SK-N-SH (cell line): ENCODE results near the gene KIZ. TPM values are rescaled to one million over a fixed set of nuclear protein-coding genes. Genes with fewer than 3 reads are reported as not detected.

ENCODE experiments used
- CTCF ChIA-PET: fragments of 300-600, 350-600 bp; formaldehyde crosslinking; extraction: SDS; loops from one replicate; lab custom pipeline; 2021; lab: Yijun Ruan, JAX
- POLR2A ChIA-PET: fragments of 350-600 bp; sonication (Branson Sonifier 250); formaldehyde crosslinking; extraction: SDS; loops from one replicate; lab custom pipeline; 2020; ENCODE audit warnings: antibody characterized with exemption, inconsistent platforms; lab: Yijun Ruan, JAX
- DNase-seq: peaks from one replicate; pipeline ENCODE4 v3.0.0; 2012
- H2AFZ ChIP-seq: fragments of 200-600 bp; sonication (generic); 2 replicates; pipeline ENCODE4 v1.8.1; 2016; ENCODE audit warnings: antibody characterized with exemption, mild to moderate bottlenecking, low read depth
- H3F3A ChIP-seq: fragments of 200-600 bp; sonication (generic); replicated peaks from 2 replicates; pipeline ENCODE3; 2016; ENCODE audit warnings: antibody characterized with exemption, mild to moderate bottlenecking; ENCODE audit not compliant: insufficient read depth
- H3K27ac ChIP-seq, 2 experiments: fragments of 200-500 bp in 1 of 2; fragments of 200-600 bp in 1 of 2; sonication (Bioruptor generic) in 1 of 2; sonication (generic), shearing (Covaris generic) in 1 of 2; 2 replicates each; pipeline versions ENCODE4 v1.5.1 to v1.6.1; 2014 to 2016; ENCODE audit warnings: low read depth in 2 of 2, inconsistent platforms in 1 of 2, low read length in 1 of 2, mild to moderate bottlenecking in 1 of 2, mixed read lengths in 1 of 2
- H3K27me3 ChIP-seq: fragments of 200-600 bp; sonication (generic), shearing (Covaris generic); 2 replicates; pipeline ENCODE4 v1.6.1; 2016; ENCODE audit warnings: mixed run types; ENCODE audit not compliant: insufficient read depth
- H3K36me3 ChIP-seq, 2 experiments: fragments of 200-500 bp in 1 of 2; fragments of 200-600 bp in 1 of 2; sonication (Bioruptor generic) in 1 of 2; sonication (generic) in 1 of 2; replicated peaks in 1 of 2; 2 replicates each; pipeline versions ENCODE3 to v1.5.1; 2014 to 2016; ENCODE audit warnings: low read length in 1 of 2, mild to moderate bottlenecking in 1 of 2; ENCODE audit not compliant: insufficient read depth in 2 of 2, control insufficient read depth in 1 of 2
- H3K4me1 ChIP-seq, 2 experiments: fragments of 200-500 bp in 1 of 2; fragments of 200-600 bp in 1 of 2; sonication (Bioruptor generic) in 1 of 2; sonication (generic), shearing (Covaris generic) in 1 of 2; 2 replicates each; pipeline versions ENCODE4 v1.5.1 to v1.6.1; 2014 to 2016; ENCODE audit warnings: low read depth in 1 of 2, low read length in 1 of 2, mixed run types in 1 of 2; ENCODE audit not compliant: insufficient read depth in 2 of 2, control insufficient read depth in 1 of 2
- H3K4me2 ChIP-seq: fragments of 200-600 bp; sonication (generic), shearing (Covaris generic); 2 replicates; pipeline ENCODE4 v1.6.1; 2017; ENCODE audit warnings: mixed run types
- H3K4me3 ChIP-seq, 2 experiments: fragments of 200-500 bp in 1 of 2; fragments of 200-600 bp in 1 of 2; sonication (Bioruptor generic) in 1 of 2; sonication (generic), shearing (Covaris generic) in 1 of 2; 2 replicates each; pipeline versions ENCODE4 v1.5.1 to v1.8.1; 2014 to 2016; ENCODE audit warnings: low read depth in 2 of 2, inconsistent platforms in 1 of 2, low read length in 1 of 2, mild to moderate bottlenecking in 1 of 2, mixed read lengths in 1 of 2, moderate library complexity in 1 of 2
- H3K79me2 ChIP-seq: fragments of 200-600 bp; sonication (generic); 2 replicates; pipeline ENCODE4 v1.8.1; 2017; ENCODE audit warnings: mild to moderate bottlenecking; ENCODE audit not compliant: insufficient read depth
- H3K9ac ChIP-seq: fragments of 200-600 bp; sonication (generic); 2 replicates; pipeline ENCODE4 v1.6.1; 2017; ENCODE audit warnings: mixed run types
- H3K9me2 ChIP-seq: fragments of 200-600 bp; sonication (generic); 2 replicates; pipeline ENCODE4 v1.6.1; 2017; ENCODE audit warnings: mixed run types
- H3K9me3 ChIP-seq: fragments of 200-600 bp; sonication (generic); 2 replicates; pipeline ENCODE4 v1.6.1; 2017; ENCODE audit warnings: mixed run types, mild to moderate bottlenecking, moderate library complexity
- H4K20me1 ChIP-seq: fragments of 200-600 bp; sonication (generic); 2 replicates; pipeline ENCODE4 v1.6.1; 2017; ENCODE audit warnings: mild to moderate bottlenecking, mixed run types; ENCODE audit not compliant: insufficient read depth
- EP300 ChIP-seq, 2 experiments: IDR thresholded peaks; 2 replicates each; pipeline versions ENCODE4 v1.4.0 to v1.6.1; 2012; ENCODE audit warnings: borderline replicate concordance in 1 of 2, low read depth in 1 of 2, low read length in 1 of 2
- EZH2phosphoT487 ChIP-seq: fragments of 200-600 bp; sonication (generic); IDR thresholded peaks from 2 replicates; pipeline ENCODE4 v1.6.1; 2017; ENCODE audit warnings: low read depth, mixed run types, mild to moderate bottlenecking, antibody characterized with exemption, moderate library complexity, borderline replicate concordance
- FOXJ3 ChIP-seq: sonication (generic); formaldehyde crosslinking; IDR thresholded peaks from 2 replicates; pipeline ENCODE4 v1.5.1; 2020; ENCODE audit warnings: mild to moderate bottlenecking, missing genetic modification reagents
- GATA2 ChIP-seq: sonication (generic); formaldehyde crosslinking; IDR thresholded peaks from 2 replicates; pipeline ENCODE4 v1.5.0; 2020; ENCODE audit warnings: mild to moderate bottlenecking, missing genetic modification reagents
- JUND ChIP-seq: IDR thresholded peaks from 2 replicates; pipeline ENCODE4 v1.4.0; 2012
- MEF2A ChIP-seq: IDR thresholded peaks from 2 replicates; pipeline ENCODE4 v1.4.0; 2012; ENCODE audit warnings: low read depth, borderline replicate concordance
- NRF1 ChIP-seq: IDR thresholded peaks from 2 replicates; pipeline ENCODE4 v1.6.1; 2012; ENCODE audit warnings: low read depth, mild to moderate bottlenecking, low read length
- POLR2AphosphoS5 ChIP-seq: IDR thresholded peaks from 2 replicates; pipeline ENCODE4 v1.6.1; 2012; ENCODE audit warnings: low read depth, low read length
- RFX5 ChIP-seq: IDR thresholded peaks from 2 replicates; pipeline ENCODE4 v1.6.1; 2012; ENCODE audit warnings: mild to moderate bottlenecking, improper control_type of control experiment, low read length
- RXRA ChIP-seq: IDR thresholded peaks from 2 replicates; pipeline ENCODE4 v1.4.0; 2012; ENCODE audit warnings: low read depth, mild to moderate bottlenecking, borderline replicate concordance
- SIN3A ChIP-seq: IDR thresholded peaks from 2 replicates; pipeline ENCODE4 v1.6.1; 2012; ENCODE audit warnings: low read depth, mild to moderate bottlenecking, low read length, moderate library complexity, borderline replicate concordance
- TAF1 ChIP-seq: IDR thresholded peaks from 2 replicates; pipeline ENCODE4 v1.6.1; 2012; ENCODE audit warnings: low read depth, mild to moderate bottlenecking, low read length, moderate library complexity, borderline replicate concordance
- TCF12 ChIP-seq: IDR thresholded peaks from 2 replicates; pipeline ENCODE4 v1.4.0; 2012
- TEAD4 ChIP-seq: IDR thresholded peaks from 2 replicates; pipeline ENCODE4 v1.4.0; 2012; ENCODE audit warnings: mild to moderate bottlenecking, borderline replicate concordance; ENCODE audit not compliant: insufficient read depth
- YY1 ChIP-seq: IDR thresholded peaks from 2 replicates; pipeline ENCODE4 v1.4.0; 2012; ENCODE audit warnings: low read depth, mild to moderate bottlenecking
- WGBS: methylation state at CpG from one replicate; pipeline ENCODE4 v1.1.6; 2017; ENCODE audit warnings: low lambda C conversion rate; 5-methylcytosine and 5-hydroxymethylcytosine counted together
- polyA plus RNA-seq, 3 experiments: library from polyadenylated mRNA; depleted of rRNA; stranded (reverse); fragments of >200 nt; gene quantifications; 2 replicates each; pipeline ENCODE4 v1.2.3, GENCODE V29; 2012
- TF ChIP-seq, protein P1 (sequence below): fragments of 150-350 bp; IDR thresholded peaks from 2 replicates; pipeline ENCODE4 v1.6.1; 2016; ENCODE audit warnings: mild to moderate bottlenecking, low read depth, low read length
- TF ChIP-seq, protein P2 (sequence below): IDR thresholded peaks from 2 replicates; pipeline ENCODE4 v1.4.0; 2012; ENCODE audit warnings: low read depth
- TF ChIP-seq, protein P3 (sequence below): IDR thresholded peaks from 2 replicates; pipeline ENCODE4; 2012
- TF ChIP-seq, protein P4 (sequence below): IDR thresholded peaks from 2 replicates; pipeline ENCODE4 v1.4.0; 2012; ENCODE audit warnings: low read depth, borderline replicate concordance

KIZ gene
- polyA plus RNA-seq, 1 of the 3 experiments (the other 2 are of a cell fraction), result 3.9 TPM

DNA sequence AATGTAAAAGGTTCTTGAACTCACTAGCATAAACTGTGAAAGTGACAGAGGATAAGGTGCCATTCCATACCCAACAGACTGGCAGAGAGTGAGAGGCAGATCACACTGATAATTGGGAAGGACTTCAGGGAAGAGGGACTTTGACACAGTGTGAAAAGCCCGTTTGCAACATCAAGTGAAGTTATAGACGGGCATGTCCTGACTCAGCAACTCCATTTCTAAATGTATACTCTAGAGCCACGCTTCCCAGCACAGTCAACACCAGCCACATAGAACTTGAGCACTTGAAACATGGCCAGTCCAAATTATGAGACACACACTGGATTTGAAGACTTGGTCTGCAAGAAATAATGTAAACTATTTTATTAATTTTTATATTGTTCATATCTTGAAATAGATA, 131.3 kb downstream of the KIZ start:
- Histone ChIP-seq H4K20me1 (no peaks in the 10 kb centered on the region), H3K9me3 (no peaks in the 10 kb centered on the region), H3K4me1 (no peaks in the 10 kb centered on the region), H3K9ac (no peak overlapping the region), H3K27me3 (no peaks in the 10 kb centered on the region), H3K4me3 (no peak overlapping the region), H3K27ac (no peak overlapping the region), H2AFZ (no peak overlapping the region), H3K79me2 (no peaks in the 10 kb centered on the region), H3K4me2 (no peak overlapping the region), H3K36me3 (no peaks in the 10 kb centered on the region), H3K9me2 (no peaks in the 10 kb centered on the region), H3F3A (no peaks in the 10 kb centered on the region)
- POLR2A ChIA-PET, result no interaction called here
- 37% methylated on average over 3 of the region's 3 CpGs for WGBS
- CTCF ChIA-PET, result interaction anchor here (1.3 kb wide), 1 partner anchor 22 kb away, joined by 5 read pairs; no protein-coding TSS in a partner anchor
- DNase-seq, result no peak
- TF ChIP-seq TCF12, result no peak
- no peak for TF ChIP-seq TAF1
- no peak for TF ChIP-seq JUND
- TF ChIP-seq FOXJ3 (CRISPR knock-in tag), result no peak
- TF ChIP-seq RXRA, result no peak
- TF ChIP-seq, protein P1, sequence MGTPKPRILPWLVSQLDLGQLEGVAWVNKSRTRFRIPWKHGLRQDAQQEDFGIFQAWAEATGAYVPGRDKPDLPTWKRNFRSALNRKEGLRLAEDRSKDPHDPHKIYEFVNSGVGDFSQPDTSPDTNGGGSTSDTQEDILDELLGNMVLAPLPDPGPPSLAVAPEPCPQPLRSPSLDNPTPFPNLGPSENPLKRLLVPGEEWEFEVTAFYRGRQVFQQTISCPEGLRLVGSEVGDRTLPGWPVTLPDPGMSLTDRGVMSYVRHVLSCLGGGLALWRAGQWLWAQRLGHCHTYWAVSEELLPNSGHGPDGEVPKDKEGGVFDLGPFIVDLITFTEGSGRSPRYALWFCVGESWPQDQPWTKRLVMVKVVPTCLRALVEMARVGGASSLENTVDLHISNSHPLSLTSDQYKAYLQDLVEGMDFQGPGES, result no peak
- TF ChIP-seq GATA2 (CRISPR knock-in tag), result no peak
- TF ChIP-seq NRF1, result no peak

DNA sequence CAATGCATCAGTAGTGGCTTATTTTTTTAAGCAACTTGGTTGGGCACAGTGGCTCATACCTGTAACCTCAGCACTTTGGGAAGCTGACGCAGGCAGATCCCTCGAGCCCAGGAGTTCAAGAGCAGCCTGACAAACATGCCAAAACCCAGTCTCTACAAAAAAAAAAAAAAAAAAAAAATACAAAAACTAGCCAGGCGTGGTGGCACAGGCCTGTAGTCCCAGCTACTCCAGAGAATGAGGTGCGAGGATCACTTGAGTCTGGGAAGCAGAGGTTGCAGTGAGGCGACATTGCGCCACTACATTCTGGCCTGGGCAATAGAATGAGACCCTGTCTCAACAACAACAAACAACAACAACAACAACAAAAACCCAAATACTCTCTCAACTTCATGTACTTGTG, 132.5 kb downstream of the KIZ start:
- ChIA-PET CTCF (interaction anchor here (1.3 kb wide), 1 partner anchor 23 kb away, joined by 5 read pairs; no protein-coding TSS in a partner anchor), POLR2A (no interaction called here)
- Histone ChIP-seq H2AFZ (no peak overlapping the region), H3K36me3 (no peaks in the 10 kb centered on the region), H3K9me3 (no peaks in the 10 kb centered on the region), H3K79me2 (no peaks in the 10 kb centered on the region), H3K27ac (no peak overlapping the region), H3K4me2 (no peak overlapping the region), H3K4me3 (no peak overlapping the region), H3K9me2 (no peaks in the 10 kb centered on the region), H3F3A (no peaks in the 10 kb centered on the region), H3K9ac (no peak overlapping the region), H3K27me3 (no peaks in the 10 kb centered on the region), H4K20me1 (no peaks in the 10 kb centered on the region), H3K4me1 (no peaks in the 10 kb centered on the region)
- 62% methylated on average over 6 of the region's 6 CpGs for WGBS
- no peak for DNase-seq
- TF ChIP-seq, protein P2, sequence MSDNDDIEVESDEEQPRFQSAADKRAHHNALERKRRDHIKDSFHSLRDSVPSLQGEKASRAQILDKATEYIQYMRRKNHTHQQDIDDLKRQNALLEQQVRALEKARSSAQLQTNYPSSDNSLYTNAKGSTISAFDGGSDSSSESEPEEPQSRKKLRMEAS, result no peak
- TF ChIP-seq RXRA, result no peak
- TF ChIP-seq MEF2A, result no peak
- no peak for TF ChIP-seq EP300 (IDR thresholded peaks at IDR 0.05; ENCODE audit: borderline replicate concordance in 1 of 2, low read depth in 1 of 2, low read length in 1 of 2)
- no peak for TF ChIP-seq JUND
- TF ChIP-seq, protein P3, sequence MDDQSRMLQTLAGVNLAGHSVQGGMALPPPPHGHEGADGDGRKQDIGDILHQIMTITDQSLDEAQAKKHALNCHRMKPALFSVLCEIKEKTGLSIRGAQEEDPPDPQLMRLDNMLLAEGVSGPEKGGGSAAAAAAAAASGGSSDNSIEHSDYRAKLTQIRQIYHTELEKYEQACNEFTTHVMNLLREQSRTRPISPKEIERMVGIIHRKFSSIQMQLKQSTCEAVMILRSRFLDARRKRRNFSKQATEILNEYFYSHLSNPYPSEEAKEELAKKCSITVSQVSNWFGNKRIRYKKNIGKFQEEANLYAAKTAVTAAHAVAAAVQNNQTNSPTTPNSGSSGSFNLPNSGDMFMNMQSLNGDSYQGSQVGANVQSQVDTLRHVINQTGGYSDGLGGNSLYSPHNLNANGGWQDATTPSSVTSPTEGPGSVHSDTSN, result no peak
- no peak for TF ChIP-seq TEAD4
- TF ChIP-seq YY1, result no peak
- no peak for TF ChIP-seq POLR2AphosphoS5
- TF ChIP-seq EZH2phosphoT487, result no peak
- TF ChIP-seq, protein P4, sequence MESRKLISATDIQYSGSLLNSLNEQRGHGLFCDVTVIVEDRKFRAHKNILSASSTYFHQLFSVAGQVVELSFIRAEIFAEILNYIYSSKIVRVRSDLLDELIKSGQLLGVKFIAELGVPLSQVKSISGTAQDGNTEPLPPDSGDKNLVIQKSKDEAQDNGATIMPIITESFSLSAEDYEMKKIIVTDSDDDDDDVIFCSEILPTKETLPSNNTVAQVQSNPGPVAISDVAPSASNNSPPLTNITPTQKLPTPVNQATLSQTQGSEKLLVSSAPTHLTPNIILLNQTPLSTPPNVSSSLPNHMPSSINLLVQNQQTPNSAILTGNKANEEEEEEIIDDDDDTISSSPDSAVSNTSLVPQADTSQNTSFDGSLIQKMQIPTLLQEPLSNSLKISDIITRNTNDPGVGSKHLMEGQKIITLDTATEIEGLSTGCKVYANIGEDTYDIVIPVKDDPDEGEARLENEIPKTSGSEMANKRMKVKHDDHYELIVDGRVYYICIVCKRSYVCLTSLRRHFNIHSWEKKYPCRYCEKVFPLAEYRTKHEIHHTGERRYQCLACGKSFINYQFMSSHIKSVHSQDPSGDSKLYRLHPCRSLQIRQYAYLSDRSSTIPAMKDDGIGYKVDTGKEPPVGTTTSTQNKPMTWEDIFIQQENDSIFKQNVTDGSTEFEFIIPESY, result no peak
- TF ChIP-seq RFX5, result no peak
- no peak for TF ChIP-seq SIN3A
